Measurements from ENCODE around the gene RSRC2.
A peak's percentile ranks its signal among the peaks of the same experiment; 100 is the strongest.

The RSRC2 gene

GRCh38 chr12:122520676-122521075 lies 6.1 kb downstream of the RSRC2 start:
- H3K4me3 ChIP-seq (ENCODE audit: low read depth, low read length) = no peak overlapping the region
- TF ChIP-seq, protein P1, sequence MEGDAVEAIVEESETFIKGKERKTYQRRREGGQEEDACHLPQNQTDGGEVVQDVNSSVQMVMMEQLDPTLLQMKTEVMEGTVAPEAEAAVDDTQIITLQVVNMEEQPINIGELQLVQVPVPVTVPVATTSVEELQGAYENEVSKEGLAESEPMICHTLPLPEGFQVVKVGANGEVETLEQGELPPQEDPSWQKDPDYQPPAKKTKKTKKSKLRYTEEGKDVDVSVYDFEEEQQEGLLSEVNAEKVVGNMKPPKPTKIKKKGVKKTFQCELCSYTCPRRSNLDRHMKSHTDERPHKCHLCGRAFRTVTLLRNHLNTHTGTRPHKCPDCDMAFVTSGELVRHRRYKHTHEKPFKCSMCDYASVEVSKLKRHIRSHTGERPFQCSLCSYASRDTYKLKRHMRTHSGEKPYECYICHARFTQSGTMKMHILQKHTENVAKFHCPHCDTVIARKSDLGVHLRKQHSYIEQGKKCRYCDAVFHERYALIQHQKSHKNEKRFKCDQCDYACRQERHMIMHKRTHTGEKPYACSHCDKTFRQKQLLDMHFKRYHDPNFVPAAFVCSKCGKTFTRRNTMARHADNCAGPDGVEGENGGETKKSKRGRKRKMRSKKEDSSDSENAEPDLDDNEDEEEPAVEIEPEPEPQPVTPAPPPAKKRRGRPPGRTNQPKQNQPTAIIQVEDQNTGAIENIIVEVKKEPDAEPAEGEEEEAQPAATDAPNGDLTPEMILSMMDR (IDR thresholded peaks at IDR 0.05; ENCODE audit: low read depth, low read length, missing control alignments) = no peak
- no peak for DNase-seq (ENCODE audit: low read depth)
- in situ Hi-C loops (cut with HindIII; ENCODE audit: low sequenced_read_pairs) = no loop called here

DNA sequence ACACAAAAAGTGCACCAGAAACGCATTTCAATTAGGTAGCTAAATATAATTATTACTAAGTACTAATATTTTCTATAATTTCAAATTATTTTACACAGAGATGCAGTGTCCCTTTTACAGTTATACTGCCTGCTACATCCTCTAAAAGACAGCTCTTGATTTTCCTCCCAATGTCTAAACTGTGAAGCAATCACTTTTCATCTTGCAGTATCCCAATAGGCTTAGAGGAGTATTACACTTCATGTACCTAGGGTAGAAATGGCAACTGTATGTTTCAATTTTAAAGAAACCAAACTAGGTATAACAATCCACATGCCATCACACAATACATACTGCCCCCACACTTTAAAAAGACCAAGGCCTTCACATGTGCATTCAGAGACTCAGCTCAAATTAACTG lies 7.3 kb downstream of the RSRC2 start:
- TF ChIP-seq, protein P1 (IDR thresholded peaks at IDR 0.05; ENCODE audit: low read depth, low read length, missing control alignments) = no peak
- no peak overlapping the region for H3K4me3 ChIP-seq (ENCODE audit: low read depth, low read length)
- DNase-seq (ENCODE audit: low read depth) = no peak
- in situ Hi-C loops (cut with HindIII; ENCODE audit: low sequenced_read_pairs) = no loop called here

GRCh38 chr12:122518908-122519307 lies 7.8 kb downstream of the RSRC2 start:
- TF ChIP-seq, protein P1 (IDR thresholded peaks at IDR 0.05; ENCODE audit: low read depth, low read length, missing control alignments) = no peak
- in situ Hi-C loops (cut with HindIII; ENCODE audit: low sequenced_read_pairs) = no loop called here
- no peak for DNase-seq (ENCODE audit: low read depth)
- H3K4me3 ChIP-seq (ENCODE audit: low read depth, low read length) = no peak overlapping the region

DNA sequence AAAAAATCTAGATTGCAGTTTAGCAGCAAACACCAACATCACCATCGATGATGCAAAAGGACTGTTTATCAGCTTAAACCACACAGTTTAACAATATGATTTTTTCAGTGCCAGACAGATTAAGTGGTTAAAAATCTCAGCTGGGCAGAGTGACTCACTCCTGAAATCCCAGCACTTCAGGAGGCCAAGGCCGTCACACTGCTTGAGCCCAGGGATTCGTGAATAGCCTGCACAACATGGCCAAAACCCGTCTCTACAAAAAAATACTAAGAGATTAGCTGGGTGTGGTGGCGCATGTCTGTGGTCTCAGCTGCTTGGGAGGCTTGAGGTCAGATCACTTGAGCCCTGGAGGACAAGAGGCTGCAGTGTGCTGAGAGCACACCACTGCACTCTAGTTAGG lies 8.9 kb downstream of the RSRC2 start:
- peak; percentile 96 for DNase-seq (ENCODE audit: low read depth)
- in situ Hi-C loops (cut with HindIII; ENCODE audit: low sequenced_read_pairs) = no loop called here
- TF ChIP-seq, protein P1 (IDR thresholded peaks at IDR 0.05; ENCODE audit: low read depth, low read length, missing control alignments) = no peak
- no peak overlapping the region for H3K4me3 ChIP-seq (ENCODE audit: low read depth, low read length)

DNA sequence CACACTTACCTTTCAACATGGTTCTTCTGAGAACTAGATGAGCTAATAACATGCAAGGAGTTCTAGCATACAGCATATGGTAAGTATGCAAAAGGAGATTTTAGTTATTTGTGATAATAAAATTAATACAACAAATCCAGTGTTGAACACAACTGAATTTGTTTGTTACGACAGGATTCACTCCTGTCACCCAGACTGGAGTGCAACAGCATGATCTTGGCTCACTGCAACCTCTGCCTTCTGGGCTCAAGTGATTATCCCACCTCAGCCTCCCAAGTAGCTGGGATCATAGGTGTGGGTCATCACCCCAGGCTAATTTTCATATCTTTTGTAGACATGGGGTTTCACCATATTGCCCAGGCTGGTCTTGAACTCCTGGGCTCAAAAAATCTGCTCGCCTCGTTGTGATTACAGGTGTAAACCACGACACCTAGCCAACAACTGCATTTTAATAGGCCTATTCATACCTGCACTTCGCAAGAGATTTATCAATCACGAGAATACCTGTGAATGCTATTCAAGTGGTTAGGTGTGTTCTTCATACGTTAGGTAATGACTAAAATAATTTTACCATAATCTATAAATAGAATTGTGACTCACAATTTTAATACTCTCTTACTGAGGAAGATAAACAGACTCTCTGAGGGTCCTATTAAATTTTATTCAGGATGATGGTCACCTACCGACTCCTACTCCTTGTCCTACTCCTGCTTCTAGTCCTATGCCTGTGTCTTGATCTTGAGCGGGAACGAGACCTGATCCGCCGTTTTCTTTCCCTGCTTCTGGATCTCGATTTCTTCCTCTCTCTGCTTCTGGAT lies 10.0 kb downstream of the RSRC2 start:
- no peak for DNase-seq (ENCODE audit: low read depth)
- TF ChIP-seq, protein P1 (IDR thresholded peaks at IDR 0.05; ENCODE audit: low read depth, low read length, missing control alignments) = no peak
- no peak overlapping the region for H3K4me3 ChIP-seq (ENCODE audit: low read depth, low read length)
- in situ Hi-C loops (cut with HindIII; ENCODE audit: low sequenced_read_pairs) = no loop called here

GRCh38 chr12:122515275-122515674 lies 11.5 kb downstream of the RSRC2 start:
- H3K4me3 ChIP-seq (ENCODE audit: low read depth, low read length) = no peak overlapping the region
- in situ Hi-C loops (cut with HindIII; ENCODE audit: low sequenced_read_pairs) = no loop called here
- no peak for DNase-seq (ENCODE audit: low read depth)

More at GRCh38 chr12:122515275-122515674, 11.5 kb downstream of the RSRC2 start:
- TF ChIP-seq, protein P1 (IDR thresholded peaks at IDR 0.05; ENCODE audit: low read depth, low read length, missing control alignments) = no peak
